K562 (cell line): ENCODE measurements around the gene MAPKAPK3. TPM values are rescaled to one million over a fixed set of nuclear protein-coding genes. Genes with fewer than 3 reads are reported as not detected.

Experiments used
- CEBPG ChIP-seq, 3 experiments: fragments of 200-800 bp in 1 of 3; sonication (Bioruptor generic) in 1 of 3; sonication (generic) in 1 of 3; formaldehyde crosslinking in 1 of 3; IDR thresholded peaks in 2 of 3; conservative IDR thresholded peaks in 1 of 3; 2 replicates each; pipeline versions ENCODE4 v1.6.1 to v1.8.0; 2016 to 2022; ENCODE audit warnings: missing compliant biosample characterization in 2 of 3, missing genetic modification characterization in 2 of 3, mild to moderate bottlenecking in 1 of 3, missing genetic modification reagents in 1 of 3
- CHAMP1 ChIP-seq: fragments of 450-650 bp; IDR thresholded peaks from 2 replicates; pipeline ENCODE4 v1.6.1; 2016; ENCODE audit warnings: mild to moderate bottlenecking
- DDX20 ChIP-seq: fragments of 450-650 bp; IDR thresholded peaks from 2 replicates; pipeline ENCODE4 v1.6.1; 2016; ENCODE audit warnings: missing genetic modification characterization, low read depth, mild to moderate bottlenecking, missing compliant biosample characterization, moderate library complexity
- ERF ChIP-seq: fragments of 450-650 bp; formaldehyde crosslinking; IDR thresholded peaks from 2 replicates; pipeline ENCODE4 v1.4.0; 2020; ENCODE audit warnings: mild to moderate bottlenecking, mixed read lengths
- EZH2 ChIP-seq: IDR thresholded peaks from 2 replicates; pipeline ENCODE4 v1.6.1; 2012; ENCODE audit warnings: low read depth, mild to moderate bottlenecking, inconsistent platforms, low read length, borderline replicate concordance
- GTF3C2 ChIP-seq: IDR thresholded peaks from 3 replicates; pipeline ENCODE4 v1.6.1; 2011; ENCODE audit warnings: borderline replicate concordance, mild to moderate bottlenecking, moderate library complexity; ENCODE audit not compliant: insufficient read length; ENCODE audit errors: extremely low read depth
- NKRF ChIP-seq: fragments of 450-650 bp; IDR thresholded peaks from 2 replicates; pipeline ENCODE4 v1.6.1; 2016; ENCODE audit warnings: borderline replicate concordance
- PHF8 ChIP-seq: fragments of 200-600 bp; sonication (generic); IDR thresholded peaks from 2 replicates; pipeline ENCODE4 v1.6.1; 2012; ENCODE audit warnings: mixed run types, mild to moderate bottlenecking, inconsistent platforms, low read length, moderate library complexity, borderline replicate concordance
- RBFOX2 ChIP-seq: fragments of 200-400 bp; formaldehyde crosslinking; IDR thresholded peaks from 2 replicates; pipeline ENCODE4 v1.6.1; 2017; ENCODE audit warnings: low read depth, mild to moderate bottlenecking, low read length, moderate library complexity
- ZNF165 ChIP-seq: fragments of 250-450 bp; sonication (Bioruptor Pico); IDR thresholded peaks from 2 replicates; pipeline ENCODE4 v1.4.0; 2020; ENCODE audit warnings: borderline replicate concordance
- ZNF280B ChIP-seq: fragments of 250-450 bp; sonication (Bioruptor Pico); IDR thresholded peaks from 2 replicates; pipeline ENCODE4 v1.5.1; 2021; ENCODE audit warnings: mild to moderate bottlenecking
- ZNF316 ChIP-seq: fragments of 450-650 bp; IDR thresholded peaks from 2 replicates; pipeline ENCODE4 v1.6.1; 2016
- polyA plus RNA-seq, 8 experiments: library from polyadenylated mRNA; depleted of rRNA in 4 of 8; stranded (reverse) in 5 of 8; unstranded in 3 of 8; fragments of >200 nt; fragmentation: Nextera tagmentation in 2 of 8; fragmentation: Illumina TruSeq in 1 of 8; extraction: Ambion mirVana in 2 of 8; extraction: Trizol in 1 of 8; gene quantifications; 2 replicates each; pipeline versions ENCODE4 v1.2.1 to v1.2.3, GENCODE V29; 2011 to 2014; ENCODE audit warnings: inconsistent platforms in 1 of 8, missing spikeins in 1 of 8
- total RNA-seq, 7 experiments: library from RNA; depleted of rRNA in 6 of 7; stranded (reverse); fragments of >200 nt in 6 of 7; fragmentation: Illumina TruSeq in 2 of 7; extraction: Trizol in 2 of 7; gene quantifications; 2 replicates each; pipeline versions ENCODE4 v1.2.1 to v1.2.3, GENCODE V29; 2011 to 2021; ENCODE audit warnings: low replicate concordance in 1 of 7
- TF ChIP-seq, protein P1 (sequence below): fragments of 250-450 bp; sonication (Bioruptor Pico); IDR thresholded peaks from 2 replicates; pipeline ENCODE4 v1.5.0; 2020; ENCODE audit warnings: mild to moderate bottlenecking, borderline replicate concordance
- TF ChIP-seq, protein P2 (sequence below): sonication (generic); formaldehyde crosslinking; IDR thresholded peaks from 2 replicates; pipeline ENCODE4 v1.8.0; 2022; ENCODE audit warnings: mild to moderate bottlenecking, missing genetic modification reagents

The MAPKAPK3 gene
- total and polyA plus RNA-seq, 9 of the 15 experiments (the other 6 are each of a cell fraction or from before 2014, with no cell fraction given): 8.0 to 56.4 (median 41.2) TPM

- TF ChIP-seq GTF3C2 (no peak), ERF (CRISPR knock-in tag) (peak; percentile 64; the same call in 1 of the 2 replicates), RBFOX2 (0 out of 2 replicates have a peak, but pooled peaks have one; percentile 7), CEBPG (CRISPR knock-in tag; IDR thresholded peaks at IDR 0.05) (no peak), CEBPG (tag; conservative IDR thresholded peaks at IDR 0.05 in 1 of 2, IDR thresholded peaks at IDR 0.05 in 1 of 2) (no peak), ZNF316 (no peak), CHAMP1 (no peak), ZNF165 (no peak), DDX20 (no peak), PHF8 (no peak), ZNF280B (CRISPR knock-in tag) (peak; percentile 60; the same call in 1 of the 2 replicates), NKRF (peak; percentile 42; the same call in 1 of the 2 replicates), EZH2 (no peak)
- TF ChIP-seq, protein P1, sequence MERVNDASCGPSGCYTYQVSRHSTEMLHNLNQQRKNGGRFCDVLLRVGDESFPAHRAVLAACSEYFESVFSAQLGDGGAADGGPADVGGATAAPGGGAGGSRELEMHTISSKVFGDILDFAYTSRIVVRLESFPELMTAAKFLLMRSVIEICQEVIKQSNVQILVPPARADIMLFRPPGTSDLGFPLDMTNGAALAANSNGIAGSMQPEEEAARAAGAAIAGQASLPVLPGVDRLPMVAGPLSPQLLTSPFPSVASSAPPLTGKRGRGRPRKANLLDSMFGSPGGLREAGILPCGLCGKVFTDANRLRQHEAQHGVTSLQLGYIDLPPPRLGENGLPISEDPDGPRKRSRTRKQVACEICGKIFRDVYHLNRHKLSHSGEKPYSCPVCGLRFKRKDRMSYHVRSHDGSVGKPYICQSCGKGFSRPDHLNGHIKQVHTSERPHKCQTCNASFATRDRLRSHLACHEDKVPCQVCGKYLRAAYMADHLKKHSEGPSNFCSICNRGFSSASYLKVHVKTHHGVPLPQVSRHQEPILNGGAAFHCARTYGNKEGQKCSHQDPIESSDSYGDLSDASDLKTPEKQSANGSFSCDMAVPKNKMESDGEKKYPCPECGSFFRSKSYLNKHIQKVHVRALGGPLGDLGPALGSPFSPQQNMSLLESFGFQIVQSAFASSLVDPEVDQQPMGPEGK (CRISPR knock-in tag): 0 out of 2 replicates have a peak, but pooled peaks have one; percentile 51
- TF ChIP-seq, protein P2, sequence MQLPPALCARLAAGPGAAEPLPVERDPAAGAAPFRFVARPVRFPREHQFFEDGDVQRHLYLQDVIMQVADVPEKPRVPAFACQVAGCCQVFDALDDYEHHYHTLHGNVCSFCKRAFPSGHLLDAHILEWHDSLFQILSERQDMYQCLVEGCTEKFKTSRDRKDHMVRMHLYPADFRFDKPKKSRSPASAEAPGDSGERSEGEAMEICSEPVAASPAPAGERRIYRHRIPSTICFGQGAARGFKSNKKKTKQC: no peak
These were observed 11.0 kb upstream of the MAPKAPK3 start (continued) for GRCh38 chr3:50605901-50606326.
